HG03521 (cell line): ENCODE data around the gene NFX1.
"Not testable (repeated sequence)": the region's sequence is repeated elsewhere in the genome, so short reads cannot be mapped to it uniquely, and the experiment has no call there.

Experiments used
- ATAC-seq: cut with Tn5 transposase; IDR thresholded peaks from one replicate; pipeline ENCODE4 v1.9.1; 2021; ENCODE audit warnings: mild to moderate bottlenecking, moderate library complexity; ENCODE audit not compliant: unreplicated experiment

The NFX1 gene

DNA sequence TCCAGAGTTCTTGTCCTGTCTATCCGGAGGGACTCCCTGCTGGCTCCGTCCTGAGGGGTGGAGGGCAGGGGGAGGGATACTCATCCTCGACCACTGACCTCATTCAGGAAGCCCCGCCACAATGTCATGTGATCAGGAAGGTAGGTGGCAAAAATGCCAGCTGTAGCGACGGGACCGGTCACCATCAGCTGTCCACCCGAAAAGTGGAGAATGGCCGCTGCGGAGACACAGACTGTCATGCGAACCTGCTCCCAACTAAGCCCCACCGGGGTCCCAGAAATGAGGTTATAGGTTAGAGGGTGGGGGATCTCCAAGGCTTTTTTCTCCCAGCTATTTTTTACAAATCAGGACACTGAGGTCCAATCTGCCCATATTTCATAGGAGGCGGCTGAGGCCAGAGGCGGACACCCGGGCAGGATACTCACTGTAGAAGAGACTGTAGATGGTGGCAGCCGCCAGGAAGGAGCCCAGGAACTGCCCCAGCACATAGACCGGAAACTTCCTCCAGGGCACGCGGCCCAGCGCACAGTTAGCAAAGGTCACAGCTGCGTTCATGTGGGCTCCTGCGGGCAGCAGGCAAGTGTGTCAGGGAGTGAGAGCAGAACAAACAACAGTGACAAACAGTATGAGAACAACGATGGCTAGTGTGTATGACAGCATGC is 95.8 kb downstream of the NFX1 start:
- not testable (repeated sequence) for ATAC-seq

DNA sequence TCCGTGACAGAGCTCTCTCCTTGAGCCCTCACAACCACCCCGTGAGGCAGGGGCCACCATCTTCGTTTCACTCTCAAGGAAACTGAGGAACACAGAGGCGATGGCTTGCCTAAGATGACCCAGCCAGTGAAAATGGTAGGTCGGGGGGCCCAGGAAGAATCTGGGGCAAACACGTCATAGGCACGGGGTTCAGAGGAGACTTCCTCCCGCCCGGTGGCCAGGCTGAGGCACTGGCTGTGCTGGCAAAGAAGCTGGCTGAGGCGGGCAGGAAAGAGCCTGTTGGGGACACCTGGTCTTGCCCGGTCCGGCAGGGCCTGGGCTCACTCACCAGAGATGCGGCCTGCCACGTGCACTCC is 96.3 kb downstream of the NFX1 start:
- not testable (repeated sequence) for ATAC-seq

DNA sequence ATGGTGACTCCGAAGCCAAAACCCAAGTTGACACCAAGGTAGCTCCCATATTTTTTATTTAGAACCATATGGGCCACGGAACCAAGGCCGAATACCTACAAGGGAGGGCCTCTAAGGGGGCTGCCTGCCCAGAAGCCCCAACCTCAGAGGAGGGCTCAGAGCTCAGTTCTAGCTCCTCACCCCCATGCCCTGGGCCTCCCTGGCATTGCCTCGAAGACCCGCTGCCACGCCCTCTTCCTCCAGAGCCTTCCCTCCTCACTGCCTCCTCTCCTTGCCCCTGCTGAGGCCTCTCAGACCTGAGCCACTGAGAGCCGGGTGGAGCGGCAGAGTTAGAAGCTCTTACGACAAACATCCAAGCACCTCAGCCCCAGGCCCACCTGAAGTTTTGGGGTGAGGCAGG is 96.7 kb downstream of the NFX1 start:
- not testable (repeated sequence) for ATAC-seq

DNA sequence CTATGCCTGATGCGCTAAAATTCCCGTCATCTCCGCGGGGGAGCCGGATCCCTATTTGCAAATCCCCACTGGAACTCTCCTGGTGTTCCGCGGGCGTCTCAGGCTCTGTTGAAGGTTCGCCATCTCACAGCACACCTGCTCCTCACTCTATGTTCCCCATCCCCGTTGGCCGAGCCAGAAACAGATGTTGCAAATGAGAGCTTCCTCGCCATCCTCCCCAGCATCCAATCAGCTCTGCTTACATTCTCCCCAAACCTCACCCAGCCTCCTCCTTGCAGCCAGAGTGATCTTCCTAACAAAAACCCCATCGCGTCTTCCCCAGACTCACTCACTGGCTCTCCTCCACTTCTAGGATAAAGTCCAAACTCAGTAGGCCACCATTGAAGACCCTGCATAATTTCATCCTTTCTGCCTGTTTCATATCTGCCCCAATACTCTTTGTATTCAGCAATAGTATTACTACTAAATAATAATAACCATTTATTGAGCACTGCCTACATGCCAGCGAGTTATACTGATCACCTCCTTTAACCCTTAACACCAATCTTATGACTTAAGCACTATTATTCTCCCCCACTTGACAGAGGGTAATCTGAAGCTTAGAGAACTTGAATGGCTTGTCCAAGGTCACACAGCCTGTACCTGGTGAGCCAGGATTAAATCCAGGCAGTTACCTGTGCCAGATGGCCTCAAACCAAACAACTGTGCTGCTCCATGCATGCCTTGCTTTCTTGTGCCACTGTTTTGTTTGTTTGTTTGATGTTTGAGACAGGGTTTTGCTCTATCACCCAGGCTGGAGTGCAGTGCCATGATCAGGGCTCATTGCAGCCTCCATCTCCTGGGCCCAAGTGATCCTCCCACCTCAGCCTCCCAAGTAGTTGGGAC is 98.0 kb downstream of the NFX1 start:
- ATAC-seq: no peak

DNA sequence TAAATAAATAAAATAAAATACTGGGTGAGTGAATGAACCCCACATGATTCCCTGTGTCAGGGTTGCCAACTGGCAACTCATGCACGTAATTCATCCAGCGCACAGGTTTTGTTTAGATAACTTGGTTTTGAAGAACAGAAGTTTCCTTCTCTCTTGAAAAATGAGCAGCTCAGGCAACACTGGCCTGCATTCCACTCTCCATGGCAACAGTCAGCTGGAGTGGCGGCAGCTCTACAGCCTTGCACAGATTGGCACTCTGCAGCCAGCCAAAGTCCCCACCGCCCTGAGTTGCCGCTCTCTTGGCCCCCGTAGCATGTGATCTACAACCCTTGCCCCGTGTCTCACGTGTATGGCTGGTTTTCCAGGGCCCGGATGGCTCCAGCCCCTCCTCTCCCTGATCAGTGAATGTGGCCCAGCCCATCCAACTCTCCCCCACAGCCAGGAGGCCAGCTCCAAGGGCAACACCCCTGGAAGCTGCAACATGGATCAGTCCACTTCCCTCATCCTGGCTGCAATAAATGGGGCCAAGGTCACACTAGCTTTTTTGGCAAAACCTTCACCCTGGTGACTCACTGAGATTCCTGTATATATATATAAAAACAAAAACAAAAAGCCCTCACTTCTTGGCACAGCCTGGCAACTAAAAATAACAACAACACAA is 100.9 kb downstream of the NFX1 start:
- ATAC-seq: not testable (repeated sequence)

DNA sequence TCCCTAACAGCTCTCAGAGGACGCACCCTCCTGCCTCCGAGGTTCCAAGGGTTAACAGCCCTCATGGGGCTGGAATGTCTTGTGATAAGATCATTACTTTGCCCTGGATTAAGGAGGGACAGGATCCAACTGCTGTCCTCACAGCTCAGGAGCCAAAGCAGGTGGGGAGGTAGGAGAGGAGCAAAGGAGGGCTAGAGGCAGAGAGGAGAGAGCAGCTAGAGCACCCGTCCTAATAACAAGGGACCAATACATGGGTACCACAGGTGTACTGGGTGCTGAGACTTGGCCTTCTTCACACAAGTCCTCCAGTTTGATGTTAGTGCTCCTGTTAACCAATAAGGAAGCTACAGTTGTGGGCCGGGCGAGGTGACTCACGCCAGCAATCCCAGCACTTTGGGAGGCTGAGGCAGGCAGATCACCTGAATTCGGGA is 102.3 kb downstream of the NFX1 start:
- not testable (repeated sequence) for ATAC-seq

DNA sequence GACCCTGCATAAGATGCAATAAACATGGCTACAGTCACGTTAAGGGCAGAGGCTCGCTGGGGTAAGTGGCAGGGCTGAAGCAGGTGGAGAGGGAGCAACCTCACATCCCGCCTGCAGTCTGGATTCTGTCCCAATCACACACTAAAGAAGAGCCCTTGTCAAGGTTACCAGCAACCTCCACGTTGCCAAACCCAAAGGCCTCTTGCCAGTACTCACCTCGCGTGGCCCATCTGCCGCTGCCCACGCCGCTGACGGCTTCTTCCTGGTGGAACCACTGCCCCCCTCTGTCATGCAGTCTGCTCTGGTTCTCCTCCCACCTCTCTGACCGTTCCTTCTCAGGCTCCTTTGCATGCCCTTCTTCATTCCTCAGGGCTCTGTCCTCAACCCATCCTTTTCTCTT is 103.3 kb downstream of the NFX1 start:
- no peak for ATAC-seq

DNA sequence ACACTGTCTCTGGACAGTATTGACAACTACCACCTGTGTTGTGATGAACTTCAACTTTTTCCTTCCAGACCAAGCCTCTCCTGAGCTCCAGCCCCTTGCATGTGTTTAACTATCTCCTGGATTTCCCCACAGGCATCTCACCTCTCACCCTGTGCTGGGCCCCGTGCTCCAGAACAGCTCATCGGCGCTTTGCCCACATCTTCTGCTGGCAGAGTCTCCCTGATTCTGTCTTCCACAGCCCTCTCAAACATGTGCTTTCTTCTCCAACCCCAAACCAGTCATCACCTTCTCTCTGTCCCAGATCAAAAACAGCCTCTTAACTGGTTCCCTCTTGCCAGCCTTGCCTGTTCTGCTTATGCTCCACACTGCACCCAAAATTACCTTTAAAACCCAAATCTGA is 103.7 kb downstream of the NFX1 start:
- ATAC-seq: not testable (repeated sequence)

DNA sequence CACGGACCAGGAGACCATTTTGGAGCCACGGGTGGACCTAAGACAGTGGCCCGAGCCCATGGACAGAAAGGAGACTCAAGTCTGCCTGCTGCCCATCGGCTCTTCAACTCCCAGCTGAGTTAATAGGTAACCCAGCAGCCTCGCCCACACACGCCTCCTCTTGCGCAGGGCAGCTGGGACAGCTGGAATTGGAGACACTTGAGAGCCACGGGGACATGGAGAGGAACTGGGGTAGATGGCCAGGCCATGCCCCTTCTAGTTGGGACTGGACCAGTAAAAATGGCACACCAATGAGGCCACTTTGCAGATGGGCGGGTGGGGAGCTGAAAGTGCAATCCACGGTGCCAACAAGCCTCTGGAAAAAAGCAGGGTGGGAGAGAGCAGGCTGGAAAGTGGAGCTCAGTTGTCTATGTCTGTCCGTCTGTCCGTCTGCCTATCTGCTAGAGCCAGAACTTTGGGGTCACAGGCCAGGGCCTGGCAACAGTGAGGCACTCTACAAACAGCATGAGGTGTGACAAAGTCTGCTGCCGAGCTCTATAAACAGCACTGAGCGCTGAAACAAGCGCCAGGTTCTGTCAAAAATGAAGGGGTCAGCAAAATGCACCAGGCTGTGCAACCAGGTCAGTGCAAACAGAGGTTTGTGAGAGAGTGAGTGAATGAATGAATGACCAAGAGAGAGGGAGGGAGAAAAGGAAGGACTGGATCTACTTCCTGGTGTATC is 105.0 kb downstream of the NFX1 start:
- not testable (repeated sequence) for ATAC-seq

DNA sequence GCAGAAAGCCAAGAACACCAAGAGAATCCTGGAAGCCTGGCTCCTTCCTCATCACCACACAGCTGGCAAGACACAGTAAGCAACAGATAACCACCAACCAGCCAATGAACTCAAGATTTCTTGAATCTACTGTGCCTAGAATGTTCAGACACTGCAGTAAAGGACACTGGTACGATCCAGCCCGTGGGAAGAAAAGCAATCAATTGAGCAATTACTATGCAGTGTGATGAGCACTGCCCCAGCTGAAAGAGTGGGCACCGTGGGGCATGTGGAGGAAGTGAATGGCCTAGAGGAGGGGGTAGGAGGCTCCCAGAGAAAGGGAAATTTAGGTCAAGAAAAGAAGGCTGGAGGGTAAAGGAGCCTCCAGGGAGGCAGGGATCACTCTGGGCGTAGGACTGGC is 107.5 kb downstream of the NFX1 start:
- not testable (repeated sequence) for ATAC-seq

DNA sequence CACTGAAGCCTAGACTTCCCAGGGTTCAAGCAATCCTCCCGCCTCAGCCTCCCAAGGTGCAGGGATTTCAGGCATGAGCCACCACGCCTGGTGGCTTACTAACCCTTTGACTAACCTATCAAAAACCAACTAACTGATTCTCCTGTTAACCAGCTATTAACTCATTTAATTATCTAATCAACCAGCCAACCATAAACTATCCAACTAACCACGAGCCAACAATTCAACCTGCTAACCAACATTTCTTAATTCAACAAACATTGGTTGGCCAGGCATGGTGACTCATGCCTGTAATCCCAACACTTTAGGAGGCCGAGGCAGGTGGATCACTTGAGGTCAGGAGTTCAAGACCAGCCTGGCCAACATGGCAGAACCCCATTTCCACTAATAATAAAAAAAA is 108.7 kb downstream of the NFX1 start:
- not testable (repeated sequence) for ATAC-seq

DNA sequence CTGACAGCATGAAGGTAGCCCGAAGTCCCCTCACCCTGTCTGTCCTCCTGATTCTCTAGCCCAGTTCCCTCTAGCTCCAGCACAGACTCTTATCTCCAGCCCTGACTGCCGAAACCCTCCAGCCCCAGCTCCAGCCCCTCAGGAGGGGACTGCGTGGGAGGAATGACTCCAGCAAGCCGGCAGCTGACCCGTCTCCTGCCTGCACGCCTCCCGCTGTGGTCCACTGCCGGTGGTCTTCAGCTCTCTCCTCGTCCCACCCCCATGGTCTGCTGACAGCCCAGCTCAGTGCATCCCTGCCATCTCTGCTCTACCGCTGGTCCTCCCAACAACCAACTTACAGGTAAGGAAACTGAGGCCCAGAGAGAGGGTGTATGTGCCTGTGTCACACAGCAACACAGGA is 111.5 kb downstream of the NFX1 start:
- ATAC-seq: not testable (repeated sequence)

DNA sequence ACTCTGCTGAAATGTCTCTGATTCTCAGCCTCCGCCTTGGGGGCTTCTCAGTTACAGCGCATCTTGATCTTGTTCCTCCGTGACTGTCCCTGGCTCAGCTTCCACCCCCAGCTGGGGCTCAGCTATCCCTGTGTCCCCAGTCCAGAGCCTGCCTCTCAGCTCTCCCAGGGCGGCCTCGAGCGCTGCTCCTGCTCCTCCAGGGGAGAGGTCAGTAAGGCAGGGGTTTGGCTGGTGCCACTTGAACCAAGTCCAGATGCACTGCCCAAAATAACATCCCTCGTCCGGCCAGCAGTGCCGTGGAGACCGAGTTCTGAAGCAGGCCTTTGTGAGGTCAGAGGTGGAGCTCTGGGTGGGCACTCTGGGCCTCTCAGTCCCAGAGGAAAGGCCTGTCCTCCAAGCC is 112.1 kb downstream of the NFX1 start, which contains the start of gene AQP7:
Gene AQP7 (minus strand): TSS at position 198 of the 400 bp plus-strand sequence. CDS start 1,306 bp downstream, outside the sequence.
- ATAC-seq: not testable (repeated sequence)

DNA sequence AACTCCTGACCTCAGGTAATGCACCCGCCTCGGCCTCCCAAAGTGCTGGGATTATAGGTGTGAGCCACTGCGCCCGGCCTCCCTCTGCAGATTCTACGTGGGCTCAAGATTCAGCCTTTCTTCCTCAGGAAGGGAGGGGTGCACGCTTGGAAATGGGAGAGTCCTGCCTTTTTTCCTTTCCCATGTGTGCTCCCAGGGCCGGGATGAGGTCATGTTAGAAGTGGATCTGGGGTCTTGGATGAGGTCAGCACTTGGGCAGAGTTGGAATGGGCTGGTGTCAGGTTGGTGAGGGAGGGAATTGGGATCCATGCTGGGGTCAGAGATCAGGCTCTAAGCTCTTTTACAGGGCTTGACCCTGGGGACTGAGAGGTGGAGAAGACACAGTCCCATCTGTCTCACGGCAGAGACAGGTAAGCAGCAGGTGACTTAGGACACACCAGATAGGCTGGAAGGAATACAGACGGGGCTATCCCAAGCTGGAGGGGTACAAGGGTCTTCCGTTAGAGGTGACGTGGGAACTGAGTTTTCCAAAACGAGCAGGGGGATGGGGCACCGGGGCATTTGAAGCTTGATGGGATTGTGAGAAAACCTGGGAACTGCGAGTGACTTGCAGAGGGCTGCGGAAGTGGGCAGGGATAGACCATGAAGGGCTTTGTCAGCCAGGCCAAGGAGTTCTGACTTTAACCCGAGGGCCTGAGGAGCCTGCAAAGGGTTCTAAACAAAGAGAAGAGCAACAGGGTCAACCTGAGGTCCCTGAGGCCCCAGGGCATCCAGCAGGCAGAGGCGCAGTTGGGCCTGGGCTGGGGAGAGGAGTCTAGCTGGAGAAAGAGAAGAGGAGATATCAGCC is 113.8 kb downstream of the NFX1 start:
- no peak for ATAC-seq

DNA sequence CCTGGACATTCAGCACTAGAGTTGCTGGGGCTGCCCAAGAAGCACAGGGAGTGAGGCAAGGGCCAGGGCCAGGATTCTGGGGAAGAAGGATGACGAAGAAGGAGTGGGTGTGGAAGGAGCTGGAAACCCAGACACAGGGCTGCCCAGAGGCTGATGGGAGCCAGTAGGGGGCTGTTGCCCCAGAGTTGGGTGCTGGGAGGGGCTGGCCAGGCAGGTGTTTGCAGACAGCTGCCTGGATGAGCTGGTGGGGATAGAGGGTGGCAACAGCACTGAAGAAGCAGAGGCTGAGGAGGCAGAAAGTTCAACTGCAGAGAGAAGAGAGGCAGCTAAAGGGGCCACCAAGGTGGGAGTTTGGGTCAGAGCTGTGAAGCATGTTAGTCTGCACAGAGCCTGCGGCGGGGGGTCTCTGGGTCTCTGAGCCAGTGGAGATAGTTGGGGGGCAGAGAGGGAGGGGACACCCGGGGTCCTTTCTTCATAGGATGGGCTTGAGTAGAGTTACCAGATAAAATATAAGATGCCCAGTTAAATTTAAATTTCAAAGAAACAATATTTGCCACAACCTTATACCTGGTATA is 114.6 kb downstream of the NFX1 start:
- ATAC-seq: no peak

DNA sequence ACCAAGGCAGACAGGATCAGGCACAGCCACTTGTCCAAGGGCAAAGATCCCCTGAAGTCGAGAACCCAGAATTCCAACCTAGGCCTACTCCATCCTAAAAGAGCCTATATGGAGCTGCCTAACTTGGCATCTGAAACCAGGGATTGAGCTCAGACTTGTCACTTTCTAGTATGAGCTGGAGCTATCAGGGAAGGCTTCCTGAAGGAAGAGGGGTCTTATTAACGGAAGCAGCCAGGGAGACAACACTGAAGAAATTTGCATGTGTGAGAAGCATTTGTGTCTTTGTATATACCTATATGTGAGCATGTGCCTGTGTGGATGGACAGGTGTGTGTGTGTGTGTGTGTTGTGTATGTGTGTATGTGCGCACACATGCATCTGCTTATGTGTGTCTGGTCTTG is 116.7 kb downstream of the NFX1 start:
- no peak for ATAC-seq

DNA sequence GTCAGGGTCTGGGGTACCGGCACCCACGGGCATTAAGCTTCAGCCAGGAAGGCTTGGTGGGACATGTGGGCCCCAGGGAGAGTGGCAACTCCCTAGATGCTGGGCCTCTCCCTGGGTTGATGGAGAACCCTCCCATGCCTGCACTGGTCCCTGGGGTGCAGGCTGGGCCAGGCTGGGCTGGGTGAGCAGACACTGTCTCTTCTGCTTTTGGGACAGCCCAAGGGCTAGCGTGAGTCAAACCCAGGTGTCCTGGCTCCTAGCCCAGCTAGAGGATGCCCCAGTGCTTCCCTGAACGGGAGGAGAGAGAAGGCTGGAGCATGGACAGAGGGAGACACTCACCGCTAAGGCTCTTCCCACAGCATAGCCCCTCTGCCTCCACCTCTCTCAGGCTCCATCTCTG is 117.8 kb downstream of the NFX1 start:
- ATAC-seq: no peak

DNA sequence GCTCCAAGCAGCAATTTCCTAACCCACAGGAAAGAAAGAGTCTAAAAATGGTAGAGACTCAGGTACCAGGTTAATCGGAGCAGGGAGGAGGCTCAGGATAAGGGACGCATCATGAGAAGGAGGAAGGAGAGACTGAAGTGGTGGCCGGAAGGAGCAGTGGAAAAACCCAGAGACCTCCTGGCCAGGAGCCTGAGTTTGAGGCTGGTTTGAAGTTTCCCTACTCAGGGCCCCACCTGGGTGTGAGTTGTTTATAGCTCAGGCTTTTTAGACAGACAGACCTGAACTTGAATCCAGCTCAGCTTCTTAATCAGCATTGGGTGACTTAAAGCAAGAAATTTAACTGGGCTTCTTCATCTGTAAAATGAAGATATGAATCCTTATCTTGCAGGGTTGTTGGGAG is 124.0 kb downstream of the NFX1 start:
- ATAC-seq: no peak

DNA sequence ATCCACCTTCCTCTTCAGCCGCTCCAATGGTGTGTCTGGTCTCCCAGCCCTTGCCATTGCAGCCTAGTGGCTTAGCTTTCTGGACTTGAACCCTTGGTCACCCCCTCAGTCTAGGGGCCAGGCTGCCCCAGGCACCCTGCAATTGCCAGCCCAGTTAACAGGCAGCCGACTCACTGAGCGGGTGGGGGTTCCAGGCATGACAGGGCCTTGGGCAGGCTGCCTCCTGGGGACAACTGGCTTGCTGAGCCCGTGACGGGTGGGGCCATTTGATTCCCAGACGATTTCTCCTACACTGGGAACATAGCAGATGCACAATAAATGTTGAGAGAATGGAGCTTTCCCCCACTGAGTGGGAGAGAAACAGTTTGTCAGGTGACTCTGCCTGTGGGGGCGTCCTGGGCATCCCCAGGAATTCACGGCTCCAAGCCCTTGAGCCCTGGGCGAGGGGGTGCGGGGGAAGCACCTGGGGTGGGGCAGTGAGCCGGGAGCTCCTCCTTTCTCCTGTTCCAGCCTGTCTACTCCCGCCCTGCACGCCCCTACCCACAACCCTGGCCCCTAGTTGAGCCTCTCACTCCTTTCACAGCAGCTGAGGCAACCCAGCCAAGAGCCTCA is 124.7 kb downstream of the NFX1 start:
- ATAC-seq: no peak
